A549 (cell line): ENCODE data around the gene IL19. TPM values are rescaled to one million over a fixed set of nuclear protein-coding genes. Genes with fewer than 3 reads are reported as not detected.

Experiments used
- ATAC-seq, 2 experiments: fragments of 200-7000 bp in 1 of 2; fragments of >200 bp in 1 of 2; cut with Nextera tagmentation in 1 of 2; cut with Tn5 transposase in 1 of 2; 3 replicates each; pipeline versions ENCODE4 v1.8.0 to v1.9.1; 2018 to 2020; ENCODE audit warnings: mild to moderate bottlenecking in 1 of 2, moderate library complexity in 1 of 2
- CTCF ChIA-PET: fragments of 300-600 bp; sonication (Branson Sonifier 250); formaldehyde crosslinking; extraction: SDS; loops from one replicate; lab custom pipeline; 2021; ENCODE audit warnings: antibody characterized with exemption, inconsistent platforms; lab: Yijun Ruan, JAX
- POLR2A ChIA-PET: fragments of 350-600 bp; formaldehyde crosslinking; extraction: SDS; loops from one replicate; lab custom pipeline; 2021; ENCODE audit warnings: antibody characterized with exemption, inconsistent platforms; lab: Yijun Ruan, JAX
- DNase-seq, 2 experiments: peaks; one replicate each; pipeline versions ENCODE4 v3.0.0 to v3.0.0-alpha.2; 2011 to 2016; ENCODE audit warnings: low read depth in 1 of 2, low spot score in 1 of 2
- FAIRE-seq: peaks from 2 replicates; lab custom pipeline; 2011; peaks lifted over from hg19 to GRCh38; lab: Jason Lieb, UNC
- H3K27ac ChIP-seq, 2 experiments: fragments of >200 bp; sonication (Bioruptor Twin); formaldehyde crosslinking; 3 replicates each; pipeline ENCODE4 v1.5.1; 2016 to 2017
- H3K4me1 ChIP-seq: fragments of >200 bp; sonication (Bioruptor Twin); formaldehyde crosslinking; 3 replicates; pipeline ENCODE4 v1.6.1; 2016
- H3K4me2 ChIP-seq: fragments of >200 bp; sonication (Bioruptor Twin); formaldehyde crosslinking; 3 replicates; pipeline ENCODE4 v1.6.1; 2016
- H3K4me3 ChIP-seq: fragments of >200 bp; sonication (Bioruptor Twin); formaldehyde crosslinking; 3 replicates; pipeline ENCODE4 v1.5.1; 2016
- H3K9me3 ChIP-seq: fragments of >200 bp; sonication (Bioruptor Twin); formaldehyde crosslinking; 3 replicates; pipeline ENCODE4 v1.6.1; 2016
- BHLHE40 ChIP-seq: IDR thresholded peaks from 2 replicates; pipeline ENCODE4 v1.6.1; 2012; ENCODE audit warnings: low read depth, low read length, inconsistent platforms
- CEBPB ChIP-seq, 2 experiments: fragments of >200 bp in 1 of 2; sonication (Bioruptor Twin) in 1 of 2; formaldehyde crosslinking in 1 of 2; IDR thresholded peaks; 2 replicates each; pipeline ENCODE4 v1.6.1; 2012 to 2016
- EP300 ChIP-seq, 2 experiments: fragments of >200 bp; sonication (Bioruptor Twin); formaldehyde crosslinking; IDR thresholded peaks; 2 replicates in 1 of 2; 3 replicates in 1 of 2; pipeline ENCODE4 v1.6.1; 2016 to 2017
- JUN ChIP-seq, 2 experiments: fragments of >200 bp; sonication (Bioruptor Twin); formaldehyde crosslinking; IDR thresholded peaks; 2 replicates in 1 of 2; 3 replicates in 1 of 2; pipeline ENCODE4 v1.6.1; 2016 to 2017
- JUNB ChIP-seq: fragments of >200 bp; sonication (Bioruptor Twin); formaldehyde crosslinking; IDR thresholded peaks from 2 replicates; pipeline ENCODE4 v1.6.1; 2016
- MAFK ChIP-seq: fragments of 450-650 bp; IDR thresholded peaks from 2 replicates; pipeline ENCODE4 v1.6.1; 2014; ENCODE audit not compliant: partially characterized antibody
- MYC ChIP-seq: IDR thresholded peaks from 2 replicates; pipeline ENCODE4 v1.6.1; 2012; ENCODE audit warnings: mild to moderate bottlenecking, inconsistent platforms, low read length, improper control_type of control experiment, borderline replicate concordance
- NPAS2 ChIP-seq: fragments of 250-450 bp; sonication (Bioruptor Pico); IDR thresholded peaks from 2 replicates; pipeline ENCODE4 v1.8.0; 2022; ENCODE audit warnings: mild to moderate bottlenecking, moderate library complexity, borderline replicate concordance
- NR3C1 ChIP-seq: fragments of >200 bp; sonication (Bioruptor Twin); formaldehyde crosslinking; IDR thresholded peaks from 3 replicates; pipeline ENCODE4 v1.6.1; 2017
- RCOR1 ChIP-seq: fragments of 150-350 bp; IDR thresholded peaks from 2 replicates; pipeline ENCODE4 v1.6.1; 2014; ENCODE audit warnings: antibody characterized with exemption, low read length, low read depth
- TFCP2L1 ChIP-seq: fragments of 250-450 bp; sonication (Bioruptor Pico); IDR thresholded peaks from 2 replicates; pipeline ENCODE4 v1.5.0; 2021; ENCODE audit warnings: mild to moderate bottlenecking
- ZNF302 ChIP-seq: fragments of 250-450 bp; sonication (Bioruptor Pico); IDR thresholded peaks from 2 replicates; pipeline ENCODE4 v1.9.0; 2021; ENCODE audit warnings: inconsistent platforms, mild to moderate bottlenecking, moderate library complexity
- WGBS: methylation state at CpG from one replicate; pipeline ENCODE4 v1.1.6; 2017; ENCODE audit errors: missing lambda C conversion rate; 5-methylcytosine and 5-hydroxymethylcytosine counted together
- polyA plus RNA-seq, 4 experiments: library from polyadenylated mRNA; depleted of rRNA in 3 of 4; stranded (reverse); fragments of >200 nt; fragmentation: RNase III in 1 of 4; extraction: RNeasy Plus Mini Kit Qiagen cat#74134 plus additional on column Dnase treatment in 1 of 4; gene quantifications; 2 replicates in 3 of 4; 3 replicates in 1 of 4; pipeline ENCODE4 v1.2.3, GENCODE V29; 2011 to 2017
- small RNA-seq, 6 experiments: library from RNA; depleted of rRNA; stranded (forward); fragments of <200 nt; gene quantifications; one replicate each; pipeline ENCODE3, GENCODE V24; 2012
- TF ChIP-seq, protein P1 (sequence below): fragments of >200 bp; sonication (Bioruptor Twin); formaldehyde crosslinking; IDR thresholded peaks from 2 replicates; pipeline ENCODE4 v1.6.1; 2016
- TF ChIP-seq, protein P2 (sequence below): fragments of >200 bp; sonication (Bioruptor Twin); formaldehyde crosslinking; IDR thresholded peaks from 3 replicates; pipeline ENCODE4 v1.6.1; 2016
- TF ChIP-seq, protein P3 (sequence below): fragments of 250-450 bp; sonication (Bioruptor Pico); IDR thresholded peaks from 2 replicates; pipeline ENCODE4 v1.5.0; 2020; ENCODE audit warnings: low read depth, mild to moderate bottlenecking, moderate library complexity

The IL19 gene
- polyA plus RNA-seq, 2 of the 4 experiments (the other 2 are of a cell fraction) = not detected

DNA sequence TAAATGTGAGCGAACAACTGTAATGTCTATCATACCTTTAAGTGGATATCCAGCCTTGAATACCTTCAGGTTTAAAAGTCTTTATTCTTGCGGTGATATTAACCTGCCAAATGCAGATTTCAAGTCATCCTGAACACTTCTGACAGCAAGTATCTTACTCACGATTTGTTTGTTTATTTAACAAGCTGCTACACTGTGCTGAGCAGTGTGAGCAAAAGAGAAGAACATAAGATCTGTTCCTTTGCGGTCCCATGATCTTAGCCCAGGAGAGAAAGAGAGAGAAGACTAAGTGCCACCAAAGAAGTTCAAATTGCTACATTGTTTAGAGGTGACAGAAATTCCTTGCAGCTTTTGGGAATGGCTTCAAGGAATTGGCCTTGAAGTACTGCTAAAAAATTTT lies 117.1 kb downstream of the IL19 start:
- Histone ChIP-seq H3K27ac (no peak overlapping the region), H3K4me2 (no peak overlapping the region), H3K4me3 (no peak overlapping the region), H3K9me3 (no peaks in the 10 kb centered on the region), H3K4me1 (peaks cover 41% of the 10 kb centered on the region)
- ATAC-seq (no peak), FAIRE-seq (no peak), DNase-seq (no peak)
- ChIA-PET POLR2A (no interaction called here), CTCF (interaction anchor here (0.6 to 1.7 kb wide), 3 partner anchors 21 to 26 kb away, joined by 4 to 5 read pairs (median 4); no protein-coding TSS in a partner anchor)
- TF ChIP-seq NPAS2 (CRISPR knock-in tag) = no peak
- 49% methylated on average over 4 of the region's 4 CpGs for WGBS

DNA sequence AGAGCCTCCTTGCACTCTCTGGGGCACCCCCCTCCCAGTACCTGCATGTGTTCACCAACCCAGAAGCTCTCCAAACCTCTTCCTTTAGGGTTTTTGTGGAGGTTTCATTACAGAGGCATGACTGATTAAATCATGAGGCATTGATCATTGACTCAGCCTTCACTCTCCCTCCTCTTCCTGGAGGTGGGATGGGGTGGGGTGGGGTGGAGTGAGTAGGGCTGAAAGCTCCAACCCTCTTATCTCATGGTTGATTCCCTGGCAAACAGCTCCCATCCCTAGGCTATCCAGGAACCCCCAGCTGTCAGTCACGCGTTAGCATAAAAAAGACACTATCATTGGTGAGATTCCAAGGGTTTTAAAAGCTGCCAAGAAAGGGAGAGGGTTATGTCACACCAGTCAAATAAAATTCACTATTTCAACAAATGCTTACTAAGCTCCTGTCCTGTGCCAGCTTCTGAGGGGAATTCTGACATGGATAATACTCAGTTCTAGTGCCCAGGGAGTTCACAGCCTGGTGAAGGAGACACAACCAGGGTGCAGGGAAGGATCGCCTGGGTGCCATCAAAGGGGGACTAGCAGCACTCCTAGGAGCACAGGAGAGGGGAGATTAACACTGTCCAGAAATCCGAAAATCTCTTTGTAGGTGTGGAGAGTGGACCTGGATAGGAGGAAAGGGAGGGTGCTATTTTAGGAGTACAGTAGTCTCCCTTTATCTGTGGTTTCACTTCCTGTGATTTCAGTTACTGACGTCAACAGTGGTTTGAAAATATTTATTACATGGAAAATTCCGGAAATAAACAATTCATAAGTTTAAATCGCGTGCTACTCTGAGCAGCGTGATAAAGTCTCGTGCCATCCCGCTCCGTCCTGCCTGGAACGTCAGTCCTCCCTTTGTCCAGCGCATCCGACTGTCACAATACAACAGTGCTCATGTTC lies 119.8 kb downstream of the IL19 start:
- ChIA-PET POLR2A (interaction anchor here (0.9 kb wide), 1 partner anchor 19 kb away, joined by 6 read pairs; no protein-coding TSS in a partner anchor), CTCF (interaction anchor here (0.8 to 1.3 kb wide), 5 partner anchors 8 to 401 kb away, joined by 3 to 4 read pairs (median 3); no protein-coding TSS in a partner anchor)
- TF ChIP-seq MYC (no peak), BHLHE40 (peak; percentile 80), CEBPB (IDR thresholded peaks at IDR 0.05) (no peak), JUN (IDR thresholded peaks at IDR 0.05) (0 out of 5 replicates have a peak, but pooled peaks of 1 of the 2 experiments have one; percentile 25), MAFK (peak; percentile 58), JUNB (0 out of 2 replicates have a peak, but pooled peaks have one; percentile 39), EP300 (IDR thresholded peaks at IDR 0.05) (peak in 1 of 2 experiments; percentile 43; a peak in 3 of 5 replicates), NR3C1 (no peak), ZNF302 (no peak), RCOR1 (no peak)
- TF ChIP-seq, protein P1, sequence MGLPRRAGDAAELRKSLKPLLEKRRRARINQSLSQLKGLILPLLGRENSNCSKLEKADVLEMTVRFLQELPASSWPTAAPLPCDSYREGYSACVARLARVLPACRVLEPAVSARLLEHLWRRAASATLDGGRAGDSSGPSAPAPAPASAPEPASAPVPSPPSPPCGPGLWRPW = no peak
- TF ChIP-seq, protein P2, sequence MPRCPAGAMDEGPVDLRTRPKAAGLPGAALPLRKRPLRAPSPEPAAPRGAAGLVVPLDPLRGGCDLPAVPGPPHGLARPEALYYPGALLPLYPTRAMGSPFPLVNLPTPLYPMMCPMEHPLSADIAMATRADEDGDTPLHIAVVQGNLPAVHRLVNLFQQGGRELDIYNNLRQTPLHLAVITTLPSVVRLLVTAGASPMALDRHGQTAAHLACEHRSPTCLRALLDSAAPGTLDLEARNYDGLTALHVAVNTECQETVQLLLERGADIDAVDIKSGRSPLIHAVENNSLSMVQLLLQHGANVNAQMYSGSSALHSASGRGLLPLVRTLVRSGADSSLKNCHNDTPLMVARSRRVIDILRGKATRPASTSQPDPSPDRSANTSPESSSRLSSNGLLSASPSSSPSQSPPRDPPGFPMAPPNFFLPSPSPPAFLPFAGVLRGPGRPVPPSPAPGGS = no peak
- TF ChIP-seq, protein P3, sequence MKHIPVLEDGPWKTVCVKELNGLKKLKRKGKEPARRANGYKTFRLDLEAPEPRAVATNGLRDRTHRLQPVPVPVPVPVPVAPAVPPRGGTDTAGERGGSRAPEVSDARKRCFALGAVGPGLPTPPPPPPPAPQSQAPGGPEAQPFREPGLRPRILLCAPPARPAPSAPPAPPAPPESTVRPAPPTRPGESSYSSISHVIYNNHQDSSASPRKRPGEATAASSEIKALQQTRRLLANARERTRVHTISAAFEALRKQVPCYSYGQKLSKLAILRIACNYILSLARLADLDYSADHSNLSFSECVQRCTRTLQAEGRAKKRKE (CRISPR knock-in tag) = no peak
- ATAC-seq (peak; percentile 77 to 79), FAIRE-seq (no peak), DNase-seq (peak in 1 of 2 experiments; percentile 61)
- 19% methylated on average over 15 of the region's 15 CpGs for WGBS
- Histone ChIP-seq H3K9me3 (no peaks in the 10 kb centered on the region), H3K4me3 (peak overlapping the region; percentile 22; the same call in 1 of the 3 replicates), H3K4me2 (peak overlapping the region; percentile 82), H3K4me1 (peaks cover 56% of the 10 kb centered on the region), H3K27ac (peak overlapping the region; percentile 51 to 76)

DNA sequence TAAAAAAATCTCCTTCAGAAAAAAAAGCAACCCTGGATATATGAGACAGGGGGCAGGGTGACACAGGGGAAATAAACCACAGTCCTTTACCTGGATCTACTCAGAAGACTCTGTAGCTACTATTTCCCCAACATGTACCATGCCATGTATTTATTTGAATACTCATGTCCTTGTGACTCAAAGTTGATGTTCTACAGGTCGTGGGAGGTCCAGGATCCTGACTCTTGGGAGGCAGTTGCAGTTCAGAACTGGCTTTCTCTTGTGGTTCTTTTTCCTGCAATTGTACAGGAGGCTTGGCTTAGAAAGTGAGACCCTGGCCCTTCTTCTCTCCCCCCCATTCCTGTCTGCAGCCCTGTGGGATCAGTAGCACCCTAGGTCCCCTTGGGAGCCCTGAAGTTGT lies 120.8 kb downstream of the IL19 start:
- peak overlapping the region; percentile 51 to 76; a peak in 5 of 6 replicates for H3K27ac ChIP-seq
- peak overlapping the region; percentile 82 for H3K4me2 ChIP-seq
- ChIA-PET CTCF (interaction anchor here (1.1 to 1.8 kb wide), 3 partner anchors 11 to 20 kb away, joined by 3 to 4 read pairs (median 3); no protein-coding TSS in a partner anchor), POLR2A (interaction anchor here (0.9 kb wide), 1 partner anchor 18 kb away, joined by 6 read pairs; no protein-coding TSS in a partner anchor)
- DNase-seq (no peak), FAIRE-seq (no peak), ATAC-seq (no peak)
- no peaks in the 10 kb centered on the region for H3K9me3 ChIP-seq
- TF ChIP-seq, protein P1 = no peak
- TF ChIP-seq TFCP2L1 = 0 out of 2 replicates have a peak, but pooled peaks have one; percentile 44
- 31% methylated on average over 1 of the region's 1 CpG for WGBS
- peaks cover 64% of the 10 kb centered on the region for H3K4me1 ChIP-seq
- H3K4me3 ChIP-seq = no peak overlapping the region; the same call in 2 of the 3 replicates

Small RNAs within 50 kb of the gene (small RNA-seq; reads per million reads assigned to genes)
- 0 reads per million in 6 experiments for gene RF00019

Other genes with a start within 250 kb of the IL19 start
- 63.2 and 72.6 TPM in 2 replicates for gene EIF2D, start 158.3 kb upstream of the IL19 start, polyA plus RNA-seq (2011; rRNA removed)
- gene EIF2D, start 158.3 kb upstream of the IL19 start, polyA plus RNA-seq (2017; fragmentation: RNase III; extraction: RNeasy Plus Mini Kit Qiagen cat#74134 plus additional on column Dnase treatment) = 31.8 to 32.7 TPM (median 32.5 TPM) in 3 replicates
- 7.3 and 9.3 TPM in 2 replicates for gene DYRK3, start 135.2 kb upstream of the IL19 start, polyA plus RNA-seq (2011; rRNA removed)
- gene DYRK3, start 135.2 kb upstream of the IL19 start, polyA plus RNA-seq (2017; fragmentation: RNase III; extraction: RNeasy Plus Mini Kit Qiagen cat#74134 plus additional on column Dnase treatment) = 8.2 to 8.8 TPM (median 8.7 TPM) in 3 replicates
- 37.2 and 48.5 TPM in 2 replicates for gene MAPKAPK2, start 85.9 kb upstream of the IL19 start, polyA plus RNA-seq (2011; rRNA removed)
- 36.5 to 43.8 TPM (median 43.0 TPM) in 3 replicates for gene MAPKAPK2, start 85.9 kb upstream of the IL19 start, polyA plus RNA-seq (2017; fragmentation: RNase III; extraction: RNeasy Plus Mini Kit Qiagen cat#74134 plus additional on column Dnase treatment)
- not detected in 2 replicates for gene IL10, start 1.7 kb downstream of the IL19 start, polyA plus RNA-seq (2011; rRNA removed)
- not detected in 3 replicates for gene IL10, start 1.7 kb downstream of the IL19 start, polyA plus RNA-seq (2017; fragmentation: RNase III; extraction: RNeasy Plus Mini Kit Qiagen cat#74134 plus additional on column Dnase treatment)
- gene IL20, start 94.8 kb downstream of the IL19 start, polyA plus RNA-seq (2011; rRNA removed) = 0.05 and 0.13 TPM in 2 replicates
- gene IL20, start 94.8 kb downstream of the IL19 start, polyA plus RNA-seq (2017; fragmentation: RNase III; extraction: RNeasy Plus Mini Kit Qiagen cat#74134 plus additional on column Dnase treatment) = not detected in 3 replicates
- gene IL24, start 126.7 kb downstream of the IL19 start, polyA plus RNA-seq (2011; rRNA removed) = 0.04 and 0.12 TPM in 2 replicates
- 0.07 TPM in 1 of 3 replicates, not detected in the others for gene IL24, start 126.7 kb downstream of the IL19 start, polyA plus RNA-seq (2017; fragmentation: RNase III; extraction: RNeasy Plus Mini Kit Qiagen cat#74134 plus additional on column Dnase treatment)
- 0.19 and 0.73 TPM in 2 replicates for gene FCMR, start 151.2 kb downstream of the IL19 start, polyA plus RNA-seq (2011; rRNA removed)
- gene FCMR, start 151.2 kb downstream of the IL19 start, polyA plus RNA-seq (2017; fragmentation: RNase III; extraction: RNeasy Plus Mini Kit Qiagen cat#74134 plus additional on column Dnase treatment) = 0.93 to 1.3 TPM (median 1.0 TPM) in 3 replicates
- gene PIGR, start 175.7 kb downstream of the IL19 start, polyA plus RNA-seq (2011; rRNA removed) = 0.01 and 0.03 TPM in 2 replicates
- not detected in 3 replicates for gene PIGR, start 175.7 kb downstream of the IL19 start, polyA plus RNA-seq (2017; fragmentation: RNase III; extraction: RNeasy Plus Mini Kit Qiagen cat#74134 plus additional on column Dnase treatment)
- gene FCAMR, start 199.7 kb downstream of the IL19 start, polyA plus RNA-seq (2011; rRNA removed) = not detected in 2 replicates
- gene FCAMR, start 199.7 kb downstream of the IL19 start, polyA plus RNA-seq (2017; fragmentation: RNase III; extraction: RNeasy Plus Mini Kit Qiagen cat#74134 plus additional on column Dnase treatment) = not detected in 3 replicates